Breast epithelium (tissue), 4 donors: Measurements from ENCODE around the gene FLOT1. TPM values are rescaled to one million over a fixed set of nuclear protein-coding genes. Genes with fewer than 3 reads are reported as not detected.

Experiments
- DNase-seq, 2 donors: peaks; one replicate each; pipeline ENCODE4 v3.0.0-alpha.2; 2019; ENCODE audit warnings: low spot score in 2 of 2
- H3K27ac ChIP-seq, 2 donors: fragments of 200-600 bp; sonication (generic) in 1 of 2; one replicate each; pipeline ENCODE4 v1.5.1; 2016 to 2019; ENCODE audit warnings: mild to moderate bottlenecking in 1 of 2
- H3K27me3 ChIP-seq, 2 donors: fragments of 200-600 bp; sonication (generic) in 1 of 2; one replicate each; pipeline versions ENCODE4 v1.5.1 to v1.6.0; 2017 to 2019; ENCODE audit warnings: control low read depth in 1 of 2, mild to moderate bottlenecking in 1 of 2
- H3K36me3 ChIP-seq: fragments of 200-600 bp; one replicate; pipeline ENCODE4 v1.5.1; 2019
- H3K4me1 ChIP-seq, 2 donors: fragments of 200-600 bp; sonication (generic); one replicate each; pipeline ENCODE4 v1.5.1; 2016 to 2019; ENCODE audit warnings: control low read depth in 1 of 2
- H3K4me3 ChIP-seq, 3 donors: fragments of 200-600 bp; sonication (generic); 1 replicate in 2 of 3; 2 replicates in 1 of 3; pipeline ENCODE4 v1.5.1; 2016 to 2019; ENCODE audit warnings: mild to moderate bottlenecking in 3 of 3, moderate library complexity in 2 of 3
- H3K9me3 ChIP-seq, 2 donors: fragments of 200-600 bp; sonication (generic) in 1 of 2; one replicate each; pipeline ENCODE4 v1.5.1; 2016 to 2019; ENCODE audit warnings: control low read depth in 1 of 2
- POLR2A ChIP-seq: fragments of 450-650 bp; IDR thresholded peaks from one replicate; pipeline ENCODE4 v1.6.1; 2016; ENCODE audit warnings: antibody characterized with exemption, mild to moderate bottlenecking, moderate library complexity
- POLR2AphosphoS5 ChIP-seq, 3 donors: sonication (generic); formaldehyde crosslinking; IDR thresholded peaks; one replicate each; pipeline ENCODE4 v1.6.1; 2017; ENCODE audit warnings: antibody characterized with exemption in 3 of 3
- intact Hi-C: fragments of 100-400 bp; cut with DNase I; formaldehyde crosslinking; loops from one replicate; pipeline ENCODE4 v1.15.1; 2023; ENCODE audit warnings: low total_unique reads
- total RNA-seq, 3 donors: library from RNA; depleted of rRNA; stranded (reverse); fragments of >200 nt; gene quantifications; one replicate each; pipeline ENCODE4 v1.1.0, GENCODE V29; 2016
- TF ChIP-seq, protein P1 (sequence below), 3 donors: fragments of 450-650 bp; IDR thresholded peaks; one replicate each; pipeline ENCODE4 v1.5.1; 2016 to 2017; ENCODE audit warnings: antibody characterized with exemption in 3 of 3, mild to moderate bottlenecking in 3 of 3, moderate library complexity in 3 of 3

FLOT1 gene
- total RNA-seq, 3 donors from 2014 or later, result 80.5 to 171 (median 142) TPM

DNA sequence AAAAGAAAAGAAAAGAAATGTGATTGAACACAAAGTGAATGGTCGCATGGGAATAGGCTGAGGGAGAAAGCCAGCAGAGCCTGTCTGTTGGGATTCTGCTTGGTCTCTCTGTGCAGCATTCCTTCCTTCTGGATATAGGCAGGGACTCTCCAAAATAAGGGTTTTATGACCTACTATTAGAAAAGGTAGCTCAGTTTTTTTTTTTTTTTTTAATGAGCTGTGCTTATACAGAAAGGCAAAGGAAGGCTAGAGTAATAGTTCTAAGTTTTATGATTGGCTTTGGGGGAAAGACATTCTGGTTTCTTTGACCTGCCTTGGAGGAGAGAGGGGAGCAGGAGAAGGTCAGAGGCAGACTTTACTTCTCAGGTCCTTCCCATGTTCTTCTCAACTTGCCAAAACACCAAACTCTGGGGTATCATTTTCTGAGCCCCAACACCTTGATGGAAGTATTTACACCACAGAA is 20.7 kb upstream of the FLOT1 start:
- DNase-seq, result no peak
- intact Hi-C loops, result loop anchor here (10.0 kb wide), 1 partner anchor 52 kb away; no protein-coding TSS in a partner anchor
- H3K4me3 ChIP-seq, result no peak overlapping the region
- no peaks in the 10 kb centered on the region for H3K36me3 ChIP-seq
- peak overlapping the region; percentile 89 to 92 for H3K27ac ChIP-seq
- no peaks in the 10 kb centered on the region for H3K9me3 ChIP-seq
- H3K4me1 ChIP-seq, result no peaks in the 10 kb centered on the region
- TF ChIP-seq POLR2A, result no peak
- TF ChIP-seq, protein P1, sequence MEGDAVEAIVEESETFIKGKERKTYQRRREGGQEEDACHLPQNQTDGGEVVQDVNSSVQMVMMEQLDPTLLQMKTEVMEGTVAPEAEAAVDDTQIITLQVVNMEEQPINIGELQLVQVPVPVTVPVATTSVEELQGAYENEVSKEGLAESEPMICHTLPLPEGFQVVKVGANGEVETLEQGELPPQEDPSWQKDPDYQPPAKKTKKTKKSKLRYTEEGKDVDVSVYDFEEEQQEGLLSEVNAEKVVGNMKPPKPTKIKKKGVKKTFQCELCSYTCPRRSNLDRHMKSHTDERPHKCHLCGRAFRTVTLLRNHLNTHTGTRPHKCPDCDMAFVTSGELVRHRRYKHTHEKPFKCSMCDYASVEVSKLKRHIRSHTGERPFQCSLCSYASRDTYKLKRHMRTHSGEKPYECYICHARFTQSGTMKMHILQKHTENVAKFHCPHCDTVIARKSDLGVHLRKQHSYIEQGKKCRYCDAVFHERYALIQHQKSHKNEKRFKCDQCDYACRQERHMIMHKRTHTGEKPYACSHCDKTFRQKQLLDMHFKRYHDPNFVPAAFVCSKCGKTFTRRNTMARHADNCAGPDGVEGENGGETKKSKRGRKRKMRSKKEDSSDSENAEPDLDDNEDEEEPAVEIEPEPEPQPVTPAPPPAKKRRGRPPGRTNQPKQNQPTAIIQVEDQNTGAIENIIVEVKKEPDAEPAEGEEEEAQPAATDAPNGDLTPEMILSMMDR (IDR thresholded peaks at IDR 0.05), result no peak
- no peak for TF ChIP-seq POLR2AphosphoS5 (IDR thresholded peaks at IDR 0.05)
- H3K27me3 ChIP-seq, result no peaks in the 10 kb centered on the region

- Histone ChIP-seq H3K36me3 (no peaks in the 10 kb centered on the region), H3K27ac (peak overlapping the region; percentile 38 to 92), H3K27me3 (no peaks in the 10 kb centered on the region), H3K9me3 (no peaks in the 10 kb centered on the region), H3K4me1 (no peaks in the 10 kb centered on the region), H3K4me3 (no peak overlapping the region)
- TF ChIP-seq, protein P1 (IDR thresholded peaks at IDR 0.05), result no peak
- TF ChIP-seq POLR2A (no peak), POLR2AphosphoS5 (IDR thresholded peaks at IDR 0.05) (no peak)
- intact Hi-C loops, result loop anchor here (10.0 kb wide), 1 partner anchor 53 kb away; no protein-coding TSS in a partner anchor
- no peak for DNase-seq
Measured at GRCh38 chr6:30761791-30762429, 19.4 kb upstream of the FLOT1 start.

DNA sequence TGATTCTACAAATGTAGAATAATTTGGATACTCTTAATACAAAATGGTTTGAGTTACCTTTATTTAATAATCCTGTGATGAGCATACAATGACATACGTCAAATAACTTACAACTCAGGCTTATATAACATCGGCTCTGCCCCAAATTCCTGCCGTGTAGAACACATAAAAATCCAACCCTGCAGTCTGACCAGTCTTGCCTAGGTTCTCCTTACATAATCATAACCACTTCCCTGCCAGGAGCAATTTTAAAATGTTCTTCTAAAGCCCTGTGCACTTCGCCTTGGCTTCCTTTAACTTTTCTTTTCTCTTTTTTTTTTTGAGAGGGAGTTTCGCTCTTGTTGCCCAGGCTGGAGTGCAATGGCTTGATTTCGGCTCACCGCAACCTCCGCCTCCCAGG is 18.1 kb upstream of the FLOT1 start:
- Histone ChIP-seq H3K27ac (peak overlapping the region in 1 of 2 donors; percentile 92), H3K9me3 (no peaks in the 10 kb centered on the region), H3K36me3 (no peaks in the 10 kb centered on the region), H3K4me3 (no peak overlapping the region), H3K27me3 (no peaks in the 10 kb centered on the region), H3K4me1 (peaks cover 0 to 4% of the 10 kb centered on the region in 2 donors)
- intact Hi-C loops, result loop anchor here (10.0 kb wide), 1 partner anchor 54 kb away; no protein-coding TSS in a partner anchor
- TF ChIP-seq POLR2A (no peak), POLR2AphosphoS5 (IDR thresholded peaks at IDR 0.05) (no peak)
- TF ChIP-seq, protein P1 (IDR thresholded peaks at IDR 0.05), result no peak
- no peak for DNase-seq

DNA sequence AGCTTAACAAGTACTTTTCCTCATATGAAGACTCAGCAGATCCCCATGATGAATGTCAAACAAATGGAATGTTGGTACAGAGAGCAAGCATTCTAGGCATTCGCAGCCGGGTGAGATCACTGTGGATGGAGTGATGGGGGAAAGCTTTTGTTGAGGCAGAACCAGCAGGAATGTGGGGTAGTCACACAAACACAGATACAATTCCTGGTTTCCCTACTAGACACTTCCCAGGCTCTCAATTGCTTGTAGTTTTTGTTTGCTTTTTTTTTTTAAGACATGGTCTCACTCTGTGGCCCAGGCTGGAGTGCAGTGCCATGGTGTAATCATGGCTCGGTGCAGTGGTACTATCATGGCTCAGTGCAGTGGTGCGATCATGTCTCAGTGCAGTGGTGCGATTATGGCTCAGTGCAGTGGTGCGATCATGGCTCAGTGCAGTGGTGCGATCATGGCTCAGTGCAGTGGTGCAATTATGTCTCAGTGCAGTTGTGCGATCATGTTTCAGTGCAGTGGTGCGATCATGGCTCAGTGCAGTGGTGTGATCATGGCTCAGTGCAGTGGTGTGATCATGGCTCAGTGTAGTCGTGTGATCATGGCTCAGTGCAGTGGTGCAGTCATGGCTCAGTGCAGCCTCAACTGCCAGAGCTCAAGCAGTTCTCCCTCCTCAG is 17.2 kb upstream of the FLOT1 start:
- Histone ChIP-seq H3K27me3 (no peaks in the 10 kb centered on the region), H3K4me1 (peaks cover 0 to 4% of the 10 kb centered on the region in 2 donors), H3K27ac (no peak overlapping the region), H3K9me3 (no peaks in the 10 kb centered on the region), H3K36me3 (no peaks in the 10 kb centered on the region), H3K4me3 (no peak overlapping the region)
- TF ChIP-seq POLR2A, result no peak
- no peak for TF ChIP-seq POLR2AphosphoS5 (IDR thresholded peaks at IDR 0.05)
- TF ChIP-seq, protein P1 (IDR thresholded peaks at IDR 0.05), result no peak
- no peak for DNase-seq
- intact Hi-C loops, result loop anchor here (10.0 kb wide), 1 partner anchor 55 kb away; no protein-coding TSS in a partner anchor
